GM18861 (cell line): ENCODE data around the gene RUNX2.
"Not testable (repeated sequence)": the region's sequence is repeated elsewhere in the genome, so short reads cannot be mapped to it uniquely, and the experiment has no call there.

ENCODE experiments used
- ATAC-seq: cut with Tn5 transposase; IDR thresholded peaks from one replicate; pipeline ENCODE4 v1.9.1; 2021; ENCODE audit not compliant: unreplicated experiment

Gene RUNX2

DNA sequence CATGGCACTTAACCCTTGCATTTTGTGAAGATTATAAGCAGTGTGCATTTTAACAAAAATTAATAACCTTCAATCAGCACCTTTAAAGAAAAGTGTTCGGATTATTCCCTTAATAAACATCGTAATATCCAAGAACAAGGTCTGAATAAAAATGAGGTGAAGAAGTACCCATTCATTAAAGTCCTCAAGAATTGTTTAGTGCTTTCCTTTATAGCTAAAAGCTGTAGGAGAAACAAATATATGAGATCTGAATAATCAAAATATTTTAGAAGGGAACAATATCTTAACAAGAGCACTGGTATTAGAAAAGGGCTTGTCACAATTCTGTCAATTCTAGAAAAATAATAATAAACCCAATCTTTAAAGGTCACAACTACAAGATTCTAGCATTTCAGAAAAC, 217.3 kb downstream of the RUNX2 start:
- ATAC-seq, result no peak

GRCh38 chr6:45548657-45549515, 220.8 kb downstream of the RUNX2 start:
- ATAC-seq, result peak; percentile 97

- no peak for ATAC-seq
Measured at GRCh38 chr6:45552536-45552935, 224.4 kb downstream of the RUNX2 start.

GRCh38 chr6:45553730-45554344, 225.7 kb downstream of the RUNX2 start:
- ATAC-seq, result no peak

- ATAC-seq, result no peak
Measured at GRCh38 chr6:45554591-45554990, 226.5 kb downstream of the RUNX2 start.

- ATAC-seq, result no peak
Measured at GRCh38 chr6:45555981-45556771, 228.0 kb downstream of the RUNX2 start.

GRCh38 chr6:45556828-45557227, 228.7 kb downstream of the RUNX2 start:
- no peak for ATAC-seq

- no peak for ATAC-seq
Measured at GRCh38 chr6:45557454-45557853, 229.3 kb downstream of the RUNX2 start.

DNA sequence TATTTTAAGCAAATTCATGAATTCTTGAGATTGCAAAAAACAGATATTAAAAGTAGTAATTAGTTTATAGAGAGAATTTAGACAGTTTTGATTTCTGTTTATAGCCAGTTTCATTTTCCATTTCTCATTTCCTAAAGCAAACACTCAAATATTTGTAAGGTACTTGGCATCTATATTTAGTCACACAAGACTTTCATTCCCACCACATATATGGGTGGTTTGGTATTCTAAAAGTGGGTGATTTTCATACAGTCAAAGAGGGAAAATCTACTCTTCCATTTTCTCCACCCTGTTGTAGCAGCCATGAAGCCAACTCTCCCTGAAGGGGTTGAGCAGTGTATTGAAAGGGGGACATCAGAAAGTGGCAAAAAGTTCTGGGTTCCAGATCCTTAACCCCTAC, 230.7 kb downstream of the RUNX2 start:
- ATAC-seq, result peak; percentile 39

DNA sequence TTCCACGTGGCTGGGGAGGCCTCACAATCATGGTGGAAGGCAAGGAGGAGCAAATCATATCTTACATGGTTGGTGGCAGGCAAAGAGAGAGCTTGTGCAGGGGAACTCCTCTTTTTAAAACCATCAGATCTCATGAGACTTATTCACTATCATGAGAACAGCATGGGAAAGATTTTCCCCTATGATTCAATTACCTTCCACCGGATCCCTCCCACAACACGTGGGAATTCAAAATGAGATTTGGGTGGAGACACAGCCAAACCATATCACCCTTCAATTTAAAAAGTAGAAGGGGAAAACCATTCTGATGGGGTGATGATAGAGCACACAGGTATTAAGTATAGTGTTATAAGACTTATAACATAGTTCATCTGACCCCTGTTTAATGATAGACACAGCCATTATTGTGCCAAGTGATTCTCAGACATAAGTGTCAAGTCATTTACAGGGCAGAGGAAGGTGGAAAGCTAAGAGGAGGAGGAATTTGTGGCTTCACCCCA, 232.2 kb downstream of the RUNX2 start:
- ATAC-seq, result not testable (repeated sequence)

- no peak for ATAC-seq
Measured at GRCh38 chr6:45562171-45562570, 234.0 kb downstream of the RUNX2 start.

- ATAC-seq, result no peak
Measured at GRCh38 chr6:45563041-45563440, 234.9 kb downstream of the RUNX2 start.

GRCh38 chr6:45563844-45564243, 235.7 kb downstream of the RUNX2 start:
- no peak for ATAC-seq

- no peak for ATAC-seq
Measured at GRCh38 chr6:45566882-45567281, 238.8 kb downstream of the RUNX2 start.

DNA sequence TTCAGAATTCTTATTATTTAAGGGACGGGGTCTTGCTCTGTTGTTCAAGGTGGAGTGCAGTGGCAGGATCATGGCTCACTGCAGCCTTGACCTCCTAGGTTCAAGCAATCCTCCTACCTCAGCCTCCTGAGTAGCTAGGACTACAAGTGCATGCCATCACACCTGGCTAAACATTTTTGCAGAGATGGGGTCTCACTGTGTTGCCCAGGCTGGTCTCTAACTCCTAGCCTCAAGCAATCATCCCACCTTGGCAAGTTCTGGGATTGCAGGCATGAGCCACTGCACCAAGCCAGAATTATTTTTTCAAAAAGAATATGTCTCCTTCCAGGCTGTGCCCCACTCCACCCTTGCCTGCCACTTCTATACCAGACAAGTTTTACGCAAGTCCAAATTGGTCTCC, 239.7 kb downstream of the RUNX2 start:
- no peak for ATAC-seq

DNA sequence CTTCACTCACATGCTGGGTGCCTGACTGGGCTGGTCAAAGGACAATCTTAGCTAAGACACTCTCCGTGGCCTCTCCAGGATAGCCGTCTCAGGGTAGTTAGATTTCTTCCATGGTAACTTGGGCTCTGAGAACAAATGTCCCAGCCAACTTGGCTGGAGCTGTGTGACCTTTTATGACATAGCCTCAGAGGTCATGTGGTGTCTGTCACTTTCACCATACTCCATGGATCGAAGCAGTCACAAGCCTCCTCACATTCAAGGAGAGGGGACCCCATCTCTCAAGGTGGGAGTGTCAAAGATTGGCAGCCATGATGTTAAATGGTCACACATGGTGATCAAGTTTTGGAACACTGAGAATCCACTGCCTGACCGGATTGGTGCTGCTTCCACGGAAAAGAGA, 240.5 kb downstream of the RUNX2 start:
- no peak for ATAC-seq

- ATAC-seq, result no peak
Measured at GRCh38 chr6:45569210-45569945, 241.2 kb downstream of the RUNX2 start.

DNA sequence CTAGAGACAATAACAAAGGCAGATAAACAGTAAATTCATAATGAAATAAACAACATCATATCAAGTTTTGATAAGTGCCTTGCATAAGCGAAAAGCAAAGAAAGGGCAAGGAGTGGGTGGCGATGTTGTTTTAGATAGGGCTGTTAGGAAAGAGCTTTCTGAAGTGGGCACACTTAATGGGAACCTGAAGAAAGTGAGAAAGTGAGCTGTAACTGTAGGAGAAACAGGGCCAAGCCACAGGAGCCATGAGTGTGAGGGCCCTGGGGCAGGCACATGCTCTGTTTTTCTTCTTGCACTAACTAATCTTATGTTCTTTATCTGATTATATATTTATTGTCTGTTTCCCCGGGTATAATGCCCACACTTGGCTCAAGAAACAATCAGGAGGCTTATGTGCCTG, 243.0 kb downstream of the RUNX2 start:
- ATAC-seq, result no peak

DNA sequence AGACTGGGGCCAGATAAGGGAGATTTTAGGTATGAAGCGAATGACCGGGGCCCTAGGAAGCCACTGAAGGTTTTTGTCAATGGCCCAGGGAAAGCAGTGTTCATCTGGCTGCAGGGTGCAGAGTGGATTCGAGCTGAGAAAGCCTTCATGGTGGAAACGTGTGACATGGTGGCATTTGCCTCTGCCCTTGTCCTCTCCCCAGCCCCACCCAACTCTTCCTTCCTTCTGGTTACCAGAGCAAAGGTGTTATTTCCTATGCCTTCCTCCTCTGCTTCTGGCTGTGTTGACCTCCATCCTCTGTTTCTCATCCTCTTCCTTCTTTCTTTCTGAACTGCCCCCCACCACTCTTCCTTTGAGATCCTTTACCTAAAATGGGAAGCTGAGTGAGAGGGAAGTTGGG, 244.7 kb downstream of the RUNX2 start:
- no peak for ATAC-seq

GRCh38 chr6:45574014-45574461, 245.9 kb downstream of the RUNX2 start:
- no peak for ATAC-seq

- ATAC-seq, result no peak
Measured at GRCh38 chr6:45574885-45575284, 246.8 kb downstream of the RUNX2 start.
